ENCODE measurements around the gene FGF19.

- TF ChIP-seq POLR2A (IDR thresholded peaks at IDR 0.05) (no peak), CTCF (IDR thresholded peaks at IDR 0.05) (no peak)
These were observed 12.4 kb downstream of the FGF19 start for GRCh38 chr11:69691463-69691862.

Data from body of pancreas (tissue), 4 donors.